Fibroblast of pulmonary artery (primary cell): ENCODE results near the gene PTMS.

Source experiments
- DNase-seq: peaks from one replicate; pipeline ENCODE4 v3.0.0-alpha.2; 2010; ENCODE audit warnings: low read depth
- H3K4me3 ChIP-seq: replicated peaks from 2 replicates; pipeline ENCODE4 v1.5.1; 2011; ENCODE audit warnings: low read depth, mild to moderate bottlenecking, control low read depth, low read length, moderate library complexity
- CTCF ChIP-seq: IDR thresholded peaks from 2 replicates; pipeline ENCODE4 v1.5.1; 2011; ENCODE audit warnings: mild to moderate bottlenecking, control low read depth, low read length, inconsistent platforms; ENCODE audit errors: missing control alignments

The PTMS gene

GRCh38 chr12:6768990-6769389 lies 2.8 kb downstream of the PTMS start:
- TF ChIP-seq CTCF: no peak
- peak overlapping the region; percentile 91 for H3K4me3 ChIP-seq

GRCh38 chr12:6769666-6770065 lies 3.5 kb downstream of the PTMS start:
- TF ChIP-seq CTCF: no peak
- DNase-seq: no peak
- H3K4me3 ChIP-seq: no peak overlapping the region

More at GRCh38 chr12:6768990-6769389, 2.8 kb downstream of the PTMS start:
- DNase-seq: peak; percentile 39

GRCh38 chr12:6770094-6770493 lies 3.9 kb downstream of the PTMS start:
- TF ChIP-seq CTCF: no peak
- no peak overlapping the region for H3K4me3 ChIP-seq
- DNase-seq: no peak

- no peak overlapping the region for H3K4me3 ChIP-seq
- no peak for TF ChIP-seq CTCF
- no peak for DNase-seq
Measured at GRCh38 chr12:6770600-6770999, 4.4 kb downstream of the PTMS start.

GRCh38 chr12:6771091-6771495 lies 4.9 kb downstream of the PTMS start:
- no peak for TF ChIP-seq CTCF
- H3K4me3 ChIP-seq: no peak overlapping the region
- peak; percentile 33 for DNase-seq

- no peak overlapping the region for H3K4me3 ChIP-seq
- TF ChIP-seq CTCF: no peak
- no peak for DNase-seq
Measured at GRCh38 chr12:6771509-6772330, 5.6 kb downstream of the PTMS start.

- no peak for DNase-seq
- H3K4me3 ChIP-seq: no peak within 1 kb of the TSS
- no peak for TF ChIP-seq CTCF
Measured at GRCh38 chr12:6772331-6772695, 6.2 kb downstream of the PTMS start, which contains the start of gene LAG3. Gene LAG3 (plus strand): TSS chr12:6772520. CDS start chr12:6772853, 333 bp downstream.
